SK-MEL-5 (cell line): Measurements from ENCODE around the gene MXRA8. TPM values are rescaled to one million over a fixed set of nuclear protein-coding genes. Genes with fewer than 3 reads are reported as not detected.
"Not testable (repeated sequence)": the region's sequence is repeated elsewhere in the genome, so short reads cannot be mapped to it uniquely, and the experiment has no call there.

Experiments used
- DNase-seq: peaks from one replicate; pipeline ENCODE4 v3.0.0-alpha.2; 2016; ENCODE audit warnings: low read depth, low spot score
- in situ Hi-C: cut with HindIII; loops from 2 replicates; pipeline ENCODE4 v1.10.0; 2016; ENCODE audit warnings: low sequenced_read_pairs, high pct_unique_total_duplicates, low pct_unique_long_range_greater_than_20kb
- total RNA-seq: library from RNA; depleted of rRNA; stranded (reverse); fragments of >200 nt; shearing (Covaris generic); gene quantifications from 2 replicates; pipeline ENCODE4 v1.2.3, GENCODE V29; 2014

MXRA8 gene
- total RNA-seq, 1 experiment from 2014 or later = not detected

DNA sequence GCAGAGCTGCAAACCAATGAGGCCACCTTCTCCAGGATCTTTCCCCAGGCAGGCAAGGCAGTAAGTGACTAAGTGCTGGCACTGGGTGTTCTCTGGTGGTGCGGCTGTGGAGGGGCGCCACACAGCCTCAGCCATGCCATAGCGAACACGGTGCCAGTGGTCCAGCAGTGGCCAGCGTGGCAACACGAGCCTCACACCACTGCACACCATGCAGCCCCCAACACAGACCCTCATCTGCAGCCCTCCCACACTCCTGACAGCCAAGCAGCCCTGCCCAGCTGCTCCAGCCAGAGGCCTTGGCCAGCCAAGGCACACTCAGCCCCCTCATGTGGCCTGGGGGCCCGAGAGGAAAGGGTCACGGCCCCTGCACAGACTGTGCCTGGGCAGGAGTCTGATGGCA is 36.9 kb downstream of the MXRA8 start:
- DNase-seq = no peak
- in situ Hi-C loops = no loop called here

DNA sequence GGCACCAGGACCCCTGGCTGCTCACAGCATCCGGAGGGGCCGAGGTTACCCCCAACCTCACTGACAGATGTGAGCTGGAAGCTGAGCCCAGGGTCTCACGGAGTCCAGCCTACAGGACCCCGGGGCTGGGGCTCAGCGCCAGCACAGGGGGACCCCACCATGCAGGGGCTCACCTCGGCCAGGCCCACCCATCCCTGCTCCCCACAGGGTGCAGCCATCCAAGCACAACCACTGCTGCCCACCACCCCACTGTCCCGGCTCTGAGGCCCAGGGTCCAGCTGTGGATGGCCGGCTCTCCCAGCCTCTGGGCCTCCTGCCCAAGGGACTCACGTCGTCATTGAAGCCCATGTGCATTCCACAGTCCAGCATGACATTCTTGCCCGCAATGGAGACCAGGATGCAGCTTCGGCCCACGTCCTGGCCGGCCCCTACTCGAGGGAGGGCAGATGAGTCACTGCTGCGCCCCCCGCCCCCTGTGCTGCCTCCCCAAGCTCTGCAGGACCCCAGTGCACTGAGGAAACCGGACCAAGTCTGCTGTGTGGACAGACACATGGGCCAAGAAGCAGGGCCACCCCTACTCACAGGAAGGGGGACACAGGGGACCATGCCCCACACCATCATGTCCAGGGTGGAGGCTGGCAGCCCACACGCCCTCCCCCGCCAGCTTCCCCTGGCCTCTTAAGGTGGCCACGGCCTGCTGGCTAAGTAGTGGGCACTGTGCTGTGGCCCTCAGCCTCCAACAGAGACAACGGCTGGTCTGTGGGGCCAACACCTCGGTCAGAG is 37.5 kb downstream of the MXRA8 start:
- in situ Hi-C loops = no loop called here
- no peak for DNase-seq

DNA sequence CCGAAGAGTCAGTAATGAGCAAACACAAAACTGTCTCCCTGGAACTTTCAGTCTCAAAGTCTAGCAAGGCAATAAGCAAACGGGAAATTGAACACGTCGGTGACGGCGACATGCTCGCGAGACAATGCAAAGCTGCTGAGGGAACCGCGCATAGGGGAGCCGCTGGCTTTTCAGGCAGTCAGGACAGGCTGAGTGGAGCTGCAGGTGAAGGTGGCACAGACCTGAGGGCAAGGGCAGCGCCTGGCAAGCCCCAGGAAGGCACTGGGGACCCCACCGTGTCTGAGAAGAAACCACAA is 38.8 kb downstream of the MXRA8 start:
- in situ Hi-C loops = no loop called here
- no peak for DNase-seq

DNA sequence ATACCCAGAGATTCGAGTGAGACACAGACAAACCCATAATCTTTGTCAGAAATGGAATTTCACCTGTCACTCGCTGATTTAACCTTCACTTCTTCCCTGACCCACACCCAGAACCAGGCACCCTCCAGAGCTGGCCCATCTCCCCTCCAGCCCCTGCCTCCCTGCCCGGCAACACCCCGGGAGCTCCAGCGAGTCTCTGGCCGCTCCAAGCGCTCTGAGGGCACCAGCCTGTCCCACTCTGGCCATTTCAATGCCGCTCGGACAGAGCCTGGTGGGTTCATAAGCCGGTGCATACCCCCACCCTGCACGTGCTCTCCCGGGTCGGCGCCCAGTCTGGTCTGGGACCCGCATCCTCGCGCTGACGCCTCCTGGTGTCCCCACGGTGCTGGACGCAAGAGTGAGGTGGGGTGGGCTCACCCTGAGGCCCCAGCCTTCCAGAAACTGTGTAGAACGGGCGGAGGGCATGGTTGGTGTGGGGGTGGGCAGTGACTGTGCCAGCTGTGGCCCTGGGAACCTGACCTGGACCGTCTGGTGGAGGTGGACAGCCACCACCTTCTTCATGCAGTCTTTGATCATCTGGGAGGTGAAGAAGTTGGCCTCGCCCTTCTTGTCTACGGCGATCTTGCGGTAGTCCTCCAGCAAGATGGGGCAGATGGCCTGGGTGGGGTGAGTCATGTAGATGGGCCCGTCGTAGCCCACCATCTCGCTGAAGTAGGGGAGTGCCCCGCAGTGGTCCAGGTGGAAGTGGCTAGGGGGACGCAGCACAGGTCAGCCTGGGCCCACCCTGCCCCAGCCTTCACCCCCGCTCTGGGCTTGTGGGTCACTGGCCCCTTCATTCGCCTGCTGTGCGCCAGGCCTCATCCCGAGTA is 39.3 kb downstream of the MXRA8 start:
- in situ Hi-C loops = no loop called here
- DNase-seq = no peak

- no peak for DNase-seq
- in situ Hi-C loops = no loop called here
Measured at GRCh38 chr1:1318131-1318652, 40.2 kb downstream of the MXRA8 start.

GRCh38 chr1:1317420-1317819 is 40.9 kb downstream of the MXRA8 start:
- DNase-seq = no peak
- in situ Hi-C loops = no loop called here

DNA sequence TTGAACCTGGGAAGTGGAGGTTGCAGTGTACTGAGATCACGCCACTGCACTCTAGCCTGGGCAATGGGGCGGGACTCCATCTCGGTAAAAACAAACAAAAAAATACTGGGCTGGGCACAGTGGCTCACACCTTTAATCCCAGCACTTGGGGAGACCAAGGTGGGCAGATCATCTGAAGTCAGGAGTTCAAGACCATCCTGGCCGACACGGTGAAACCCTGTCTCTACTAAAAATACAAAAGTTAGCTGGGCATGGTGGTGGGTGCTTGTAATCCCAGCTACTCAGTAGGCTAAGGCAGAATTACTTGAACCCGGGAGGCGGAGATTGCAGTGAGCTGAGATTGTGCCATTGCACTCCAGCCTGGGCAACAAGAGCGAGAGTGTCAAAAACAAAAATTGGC is 42.2 kb downstream of the MXRA8 start:
- DNase-seq, in situ Hi-C loops: not testable (repeated sequence)

- DNase-seq = no peak
- in situ Hi-C loops = no loop called here
Measured at GRCh38 chr1:1315435-1315954, 42.9 kb downstream of the MXRA8 start.

GRCh38 chr1:1314678-1315335 is 43.5 kb downstream of the MXRA8 start:
- DNase-seq = no peak
- in situ Hi-C loops = no loop called here

DNA sequence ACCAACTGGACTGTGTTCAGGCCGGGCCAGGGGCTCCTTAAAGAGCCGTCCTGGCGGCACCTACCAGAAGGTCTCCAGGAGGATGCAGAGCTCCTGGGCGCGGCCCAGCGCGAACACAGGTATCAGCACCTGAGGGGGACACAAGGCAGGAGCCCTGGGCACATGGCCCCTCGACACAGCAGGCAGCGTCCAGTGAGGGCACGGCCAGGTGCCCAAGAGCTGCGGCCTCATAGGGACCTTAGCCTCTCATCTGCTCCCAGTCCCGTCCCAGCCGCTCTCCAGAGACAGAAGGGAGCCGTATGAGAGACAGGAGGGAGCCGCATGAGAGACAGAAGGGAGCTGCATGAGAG is 44.1 kb downstream of the MXRA8 start:
- in situ Hi-C loops = no loop called here

DNA sequence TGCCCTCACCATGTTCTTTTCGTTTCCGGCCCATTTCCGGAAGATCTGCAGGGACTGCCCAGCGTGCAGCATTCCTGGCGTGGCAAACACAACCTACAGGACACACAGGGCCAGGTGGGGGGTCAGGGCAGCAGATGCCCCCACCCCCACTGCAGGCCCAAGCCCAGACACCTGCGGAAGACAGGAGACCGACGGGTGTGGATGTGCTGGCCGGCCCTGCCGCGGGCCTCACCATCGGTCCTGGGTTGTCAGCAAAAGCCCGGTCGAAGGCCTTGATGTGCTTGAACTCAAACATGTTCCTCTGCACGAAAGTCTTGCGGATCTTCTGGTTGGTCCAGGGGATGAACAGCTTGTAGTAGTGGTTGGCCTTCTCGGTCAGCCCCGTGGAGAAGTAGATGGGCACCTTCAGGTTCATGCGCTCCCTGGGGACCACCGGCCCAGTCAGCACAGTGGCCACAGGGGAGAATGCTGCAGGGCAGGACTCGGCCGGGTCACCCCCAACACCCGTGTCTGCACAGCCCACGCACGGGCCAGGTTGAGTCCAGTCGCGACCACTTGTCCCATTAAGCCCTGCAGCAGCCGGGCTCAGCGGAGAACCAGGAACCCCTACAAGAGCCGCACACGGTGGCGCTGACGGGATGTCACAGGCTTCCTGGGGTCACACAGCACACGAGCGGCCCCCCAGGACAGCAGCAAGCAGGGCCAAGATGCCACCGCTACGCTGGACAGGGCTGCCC is 44.7 kb downstream of the MXRA8 start:
- in situ Hi-C loops = no loop called here

More for the DNA sequence above, 44.1 kb downstream of the MXRA8 start:
- DNase-seq = no peak

DNA sequence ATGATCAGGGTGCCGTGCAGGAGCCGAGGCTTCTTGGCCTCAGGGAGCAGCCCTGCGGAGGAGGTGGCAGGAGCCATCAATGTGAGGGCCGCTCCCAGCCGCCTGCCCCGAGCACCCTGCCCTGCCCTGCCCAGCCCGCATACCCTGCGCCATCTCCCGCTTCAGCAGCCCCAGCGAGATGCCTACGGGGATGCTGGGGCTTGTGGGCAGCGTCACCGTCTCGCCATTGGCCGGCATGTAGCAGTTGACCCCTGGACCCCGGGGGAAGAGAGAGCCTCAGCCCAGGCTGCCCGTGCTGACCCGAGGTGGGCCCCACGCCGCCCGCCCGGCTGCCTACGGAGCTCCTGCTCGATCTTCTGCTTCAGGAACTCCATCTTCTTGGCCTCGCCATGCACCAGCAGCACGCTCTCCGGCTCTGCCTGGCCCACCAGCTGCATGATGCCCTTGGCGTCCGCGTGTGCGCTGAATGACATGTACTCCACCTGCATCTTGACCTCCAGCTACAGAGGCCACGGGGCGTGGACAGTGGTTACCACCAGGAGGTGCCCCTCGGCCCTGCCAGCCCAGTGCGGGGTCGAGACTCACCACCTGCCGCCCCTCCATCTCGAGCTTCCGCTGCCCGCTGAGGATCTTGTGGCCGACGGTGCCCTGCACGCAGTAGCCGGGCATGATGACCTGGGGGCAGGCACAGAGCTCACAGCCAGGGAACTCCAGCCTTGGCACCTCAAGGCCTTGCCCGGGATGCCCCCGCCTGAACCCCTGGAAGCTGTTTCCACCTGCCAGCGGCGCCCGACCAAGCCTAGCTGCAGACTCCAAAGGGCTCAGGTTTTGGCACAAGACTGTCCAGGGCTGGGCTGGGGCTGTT is 45.7 kb downstream of the MXRA8 start:
- DNase-seq = no peak
- in situ Hi-C loops = no loop called here

More for the DNA sequence above, 44.7 kb downstream of the MXRA8 start:
- DNase-seq = no peak

DNA sequence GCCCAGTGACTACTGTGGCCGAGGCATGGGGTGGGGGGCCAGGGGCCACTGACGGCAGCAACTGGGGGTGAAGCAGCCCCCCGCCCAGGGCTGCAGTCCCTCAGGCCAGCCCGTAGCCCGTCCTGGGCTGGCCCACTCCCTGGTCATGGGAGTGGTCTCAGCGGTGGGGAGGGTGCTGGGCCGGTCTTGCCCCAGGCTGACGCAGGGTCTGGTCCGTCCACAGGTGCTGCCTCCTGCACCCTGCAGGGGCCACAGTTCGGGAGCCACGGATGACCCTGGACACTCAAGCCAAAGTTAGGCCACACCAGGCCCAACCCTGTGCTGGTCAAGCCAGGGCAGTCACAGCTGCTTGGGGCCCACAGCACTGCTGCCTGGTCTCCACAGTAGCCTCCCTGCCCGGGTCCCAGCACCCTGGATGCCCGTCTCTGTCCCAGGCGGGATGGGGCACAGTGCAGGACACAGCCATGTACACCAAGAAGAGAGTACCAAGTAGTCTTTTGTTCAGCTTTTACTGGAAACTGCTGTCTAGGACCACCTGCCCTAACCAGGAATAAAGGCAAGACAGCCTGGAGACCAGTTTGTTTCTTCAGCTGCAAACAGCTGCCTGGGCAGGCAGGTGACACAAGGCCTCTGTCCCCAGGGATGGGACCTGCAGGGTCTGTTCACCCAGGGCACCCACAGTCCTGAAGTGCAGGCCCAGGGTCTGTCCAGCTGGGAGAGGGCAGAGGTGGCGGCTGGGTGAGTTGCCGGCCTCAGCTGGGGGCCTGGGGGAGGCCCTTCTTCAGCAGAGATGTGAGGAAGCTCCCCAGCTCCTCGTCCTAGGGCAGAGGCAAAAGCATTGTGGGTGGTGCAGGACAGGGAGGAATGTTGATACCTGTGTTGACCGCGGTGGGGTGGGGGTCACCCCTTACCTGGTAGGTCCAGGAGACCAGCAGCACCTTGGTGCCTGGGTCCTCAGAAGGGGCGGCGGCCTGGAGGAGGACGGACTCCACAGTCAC is 46.9 kb downstream of the MXRA8 start:
- in situ Hi-C loops = no loop called here

GRCh38 chr1:1310476-1311053 is 47.8 kb downstream of the MXRA8 start:
- in situ Hi-C loops = no loop called here
- DNase-seq = no peak

More for the DNA sequence above, 46.9 kb downstream of the MXRA8 start:
- DNase-seq = no peak

DNA sequence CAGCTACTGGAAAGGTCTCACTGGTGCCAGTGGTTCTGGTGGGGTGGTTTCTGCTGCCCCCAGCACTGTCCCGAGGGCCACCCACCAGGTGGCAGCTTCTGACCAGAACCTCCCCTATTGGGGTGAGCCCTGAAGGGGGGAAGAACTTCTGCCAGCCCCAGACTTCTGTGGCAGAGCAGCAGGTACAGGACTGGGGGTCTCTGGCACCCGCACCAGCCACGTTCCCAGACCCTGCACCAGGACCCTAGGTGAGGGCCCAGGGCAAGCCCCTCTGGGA is 48.3 kb downstream of the MXRA8 start:
- in situ Hi-C loops = no loop called here
- no peak for DNase-seq
